Neutrophil (primary cell): ENCODE results near the gene ERBB3.
A peak's percentile ranks its signal among the peaks of the same experiment; 100 is the strongest.
"Not testable (repeated sequence)": the region's sequence is repeated elsewhere in the genome, so short reads cannot be mapped to it uniquely, and the experiment has no call there.

ENCODE experiments used
- H3K27ac ChIP-seq: fragments of 200-600 bp; sonication (generic); 2 replicates; pipeline ENCODE4 v1.5.1; 2016; ENCODE audit warnings: mild to moderate bottlenecking, moderate library complexity
- H3K27me3 ChIP-seq: fragments of 200-600 bp; sonication (generic); 2 replicates; pipeline ENCODE4 v1.6.0; 2016; ENCODE audit warnings: mild to moderate bottlenecking
- H3K36me3 ChIP-seq: fragments of 200-600 bp; sonication (generic); 2 replicates; pipeline ENCODE4 v1.5.1; 2017
- H3K4me1 ChIP-seq, 2 experiments: fragments of 200-600 bp in 1 of 2; sonication (generic) in 1 of 2; 1 replicate in 1 of 2; 2 replicates in 1 of 2; pipeline versions ENCODE4 v1.5.1 to v1.6.1; 2013 to 2016; ENCODE audit warnings: low read depth in 1 of 2, low read length in 1 of 2, mild to moderate bottlenecking in 1 of 2, moderate library complexity in 1 of 2; ENCODE audit not compliant: control insufficient read depth in 1 of 2, insufficient read depth in 1 of 2
- H3K4me3 ChIP-seq, 2 experiments: fragments of 200-600 bp in 1 of 2; sonication (generic) in 1 of 2; 1 replicate in 1 of 2; 2 replicates in 1 of 2; pipeline ENCODE4 v1.5.1; 2013 to 2016; ENCODE audit warnings: low read depth in 1 of 2, low read length in 1 of 2, mild to moderate bottlenecking in 1 of 2, moderate library complexity in 1 of 2
- H3K9me3 ChIP-seq: fragments of 200-600 bp; sonication (generic); 2 replicates; pipeline ENCODE4 v1.5.1; 2016
- TF ChIP-seq, protein P1 (sequence below): fragments of 200-600 bp; sonication (generic); IDR thresholded peaks from 2 replicates; pipeline ENCODE4 v1.5.1; 2016; ENCODE audit warnings: antibody characterized with exemption

Gene ERBB3

DNA sequence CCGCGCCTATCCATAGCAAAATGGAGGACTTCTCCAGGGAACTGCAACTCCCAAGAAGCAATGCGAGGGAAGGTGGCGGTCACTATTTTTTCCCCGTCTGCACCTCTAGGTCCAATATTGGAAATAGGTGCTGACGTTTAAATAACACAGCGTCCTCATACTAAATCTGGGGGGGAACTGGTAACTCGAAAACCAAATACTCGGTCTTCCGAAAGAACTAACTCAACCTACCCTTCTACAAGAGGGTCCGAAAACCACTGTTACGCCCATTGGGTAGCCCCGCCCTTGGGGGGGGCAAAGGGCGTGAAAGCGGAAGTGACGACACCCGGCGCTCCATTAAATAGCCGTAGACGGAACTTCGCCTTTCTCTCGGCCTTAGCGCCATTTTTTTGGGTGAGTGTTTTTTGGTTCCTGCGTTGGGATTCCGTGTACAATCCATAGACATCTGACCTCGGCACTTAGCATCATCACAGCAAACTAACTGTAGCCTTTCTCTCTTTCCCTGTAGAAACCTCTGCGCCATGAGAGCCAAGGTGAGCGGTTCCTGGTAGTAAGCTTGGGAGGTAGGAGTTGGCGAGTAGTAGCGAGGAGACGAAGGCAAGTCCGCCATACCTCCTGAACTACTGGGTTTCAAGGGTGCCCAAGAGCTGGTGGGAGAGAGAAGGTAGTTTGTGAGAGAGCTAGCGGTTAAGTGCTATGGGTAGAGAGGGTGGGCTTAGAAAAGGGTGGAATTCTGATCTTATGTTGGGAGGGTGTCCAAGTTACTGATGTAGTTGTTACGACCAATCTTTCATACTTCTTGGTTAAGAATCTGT is 36.5 kb downstream of the ERBB3 start, which contains the start of gene RPL41:
TSS of gene RPL41 (plus strand) at position 367 of the 815 bp plus-strand sequence.
- Histone ChIP-seq H3K27me3 (no peaks in the 10 kb centered on the region), H3K27ac (peak within 1 kb of the TSS; percentile 96), H3K36me3 (peaks cover 21% of the 10 kb centered on the region), H3K4me3 (peak within 1 kb of the TSS; percentile 87 to 96), H3K4me1 (peaks cover 33% of the 10 kb centered on the region in 2 experiments), H3K9me3 (no peaks in the 10 kb centered on the region)
- TF ChIP-seq, protein P1, sequence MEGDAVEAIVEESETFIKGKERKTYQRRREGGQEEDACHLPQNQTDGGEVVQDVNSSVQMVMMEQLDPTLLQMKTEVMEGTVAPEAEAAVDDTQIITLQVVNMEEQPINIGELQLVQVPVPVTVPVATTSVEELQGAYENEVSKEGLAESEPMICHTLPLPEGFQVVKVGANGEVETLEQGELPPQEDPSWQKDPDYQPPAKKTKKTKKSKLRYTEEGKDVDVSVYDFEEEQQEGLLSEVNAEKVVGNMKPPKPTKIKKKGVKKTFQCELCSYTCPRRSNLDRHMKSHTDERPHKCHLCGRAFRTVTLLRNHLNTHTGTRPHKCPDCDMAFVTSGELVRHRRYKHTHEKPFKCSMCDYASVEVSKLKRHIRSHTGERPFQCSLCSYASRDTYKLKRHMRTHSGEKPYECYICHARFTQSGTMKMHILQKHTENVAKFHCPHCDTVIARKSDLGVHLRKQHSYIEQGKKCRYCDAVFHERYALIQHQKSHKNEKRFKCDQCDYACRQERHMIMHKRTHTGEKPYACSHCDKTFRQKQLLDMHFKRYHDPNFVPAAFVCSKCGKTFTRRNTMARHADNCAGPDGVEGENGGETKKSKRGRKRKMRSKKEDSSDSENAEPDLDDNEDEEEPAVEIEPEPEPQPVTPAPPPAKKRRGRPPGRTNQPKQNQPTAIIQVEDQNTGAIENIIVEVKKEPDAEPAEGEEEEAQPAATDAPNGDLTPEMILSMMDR = peak; percentile 37

DNA sequence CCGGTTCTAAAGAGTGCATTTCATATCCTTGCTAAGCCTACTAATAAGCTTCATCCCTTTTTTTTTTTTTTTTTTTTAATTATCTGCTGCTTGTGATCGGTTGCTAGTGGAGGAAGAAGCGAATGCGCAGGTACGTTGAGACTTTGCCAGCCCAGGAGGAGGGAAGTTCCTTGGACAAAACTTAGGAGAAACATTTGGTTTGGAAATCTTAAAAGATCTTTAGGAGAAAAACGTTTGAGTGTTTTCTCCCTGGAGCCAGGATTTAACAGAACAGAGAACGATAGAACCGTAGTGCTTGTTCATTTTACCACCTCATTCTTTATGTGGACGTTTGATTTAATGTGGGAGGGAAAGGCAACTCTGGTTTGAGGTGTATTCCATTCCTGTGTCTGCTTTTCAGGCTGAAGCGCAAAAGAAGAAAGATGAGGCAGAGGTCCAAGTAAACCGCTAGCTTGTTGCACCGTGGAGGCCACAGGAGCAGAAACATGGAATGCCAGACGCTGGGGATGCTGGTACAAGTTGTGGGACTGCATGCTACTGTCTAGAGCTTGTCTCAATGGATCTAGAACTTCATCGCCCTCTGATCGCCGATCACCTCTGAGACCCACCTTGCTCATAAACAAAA is 37.2 kb downstream of the ERBB3 start:
- H3K9me3 ChIP-seq, H3K27me3 ChIP-seq: not testable (repeated sequence)
- peak overlapping the region; percentile 87 to 96 for H3K4me3 ChIP-seq
- peaks cover 33% of the 10 kb centered on the region in 2 experiments for H3K4me1 ChIP-seq
- peaks cover 23% of the 10 kb centered on the region for H3K36me3 ChIP-seq
- H3K27ac ChIP-seq = peak overlapping the region; percentile 96

DNA sequence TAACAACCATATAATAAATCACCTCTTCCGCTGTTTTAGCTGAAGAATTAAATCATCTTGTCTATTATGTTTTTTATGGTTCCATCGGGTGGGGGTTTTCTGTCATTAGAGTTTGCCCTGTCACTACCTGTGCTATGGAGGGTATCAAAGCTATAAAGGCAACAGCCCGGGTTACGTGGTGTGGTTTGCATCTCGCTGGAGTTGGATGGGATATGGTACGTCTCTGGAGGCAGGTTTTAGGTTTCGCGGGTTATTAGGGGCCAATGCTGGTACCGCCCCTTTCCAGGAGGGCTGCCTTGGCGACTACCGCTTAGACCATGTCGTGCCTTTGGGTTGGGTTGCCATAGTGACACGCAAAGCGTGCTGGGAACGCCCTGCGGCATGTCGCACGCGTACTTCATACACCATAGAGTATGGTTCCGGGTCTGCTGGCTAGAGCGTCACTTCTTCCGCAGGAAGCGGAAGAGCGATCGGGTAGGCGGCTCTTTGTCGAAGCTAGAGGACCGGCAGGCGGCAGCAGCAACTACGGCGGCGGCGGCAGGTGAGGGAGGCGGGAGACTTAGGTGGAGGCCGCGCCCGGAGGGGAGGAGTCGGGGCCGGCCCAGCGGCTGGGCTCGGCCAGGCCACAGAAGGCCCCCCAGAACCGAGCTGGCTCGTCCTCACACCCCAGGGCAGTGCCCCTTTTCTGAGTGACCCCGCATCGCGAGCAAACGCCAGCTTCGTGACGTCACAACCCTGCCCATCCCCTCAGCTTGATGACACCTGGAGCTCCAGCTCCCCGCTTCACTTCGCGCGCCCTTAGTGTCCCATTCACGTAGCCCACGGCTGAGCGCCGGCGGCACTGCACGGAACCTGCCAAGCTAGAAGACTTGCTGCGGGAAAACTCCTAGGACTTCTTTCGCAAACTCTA is 38.1 kb downstream of the ERBB3 start, which contains the start of gene ZC3H10:
TSS of gene ZC3H10 (plus strand) at position 489 of the 910 bp plus-strand sequence. CDS start 2,297 bp downstream, outside the sequence.
- Histone ChIP-seq H3K27ac (peak within 1 kb of the TSS; percentile 96), H3K9me3 (no peaks in the 10 kb centered on the region), H3K4me1 (peaks cover 33% of the 10 kb centered on the region in 2 experiments), H3K4me3 (peak within 1 kb of the TSS; percentile 87 to 96), H3K27me3 (no peaks in the 10 kb centered on the region), H3K36me3 (peaks cover 23% of the 10 kb centered on the region)
- TF ChIP-seq, protein P1 = peak; percentile 83

DNA sequence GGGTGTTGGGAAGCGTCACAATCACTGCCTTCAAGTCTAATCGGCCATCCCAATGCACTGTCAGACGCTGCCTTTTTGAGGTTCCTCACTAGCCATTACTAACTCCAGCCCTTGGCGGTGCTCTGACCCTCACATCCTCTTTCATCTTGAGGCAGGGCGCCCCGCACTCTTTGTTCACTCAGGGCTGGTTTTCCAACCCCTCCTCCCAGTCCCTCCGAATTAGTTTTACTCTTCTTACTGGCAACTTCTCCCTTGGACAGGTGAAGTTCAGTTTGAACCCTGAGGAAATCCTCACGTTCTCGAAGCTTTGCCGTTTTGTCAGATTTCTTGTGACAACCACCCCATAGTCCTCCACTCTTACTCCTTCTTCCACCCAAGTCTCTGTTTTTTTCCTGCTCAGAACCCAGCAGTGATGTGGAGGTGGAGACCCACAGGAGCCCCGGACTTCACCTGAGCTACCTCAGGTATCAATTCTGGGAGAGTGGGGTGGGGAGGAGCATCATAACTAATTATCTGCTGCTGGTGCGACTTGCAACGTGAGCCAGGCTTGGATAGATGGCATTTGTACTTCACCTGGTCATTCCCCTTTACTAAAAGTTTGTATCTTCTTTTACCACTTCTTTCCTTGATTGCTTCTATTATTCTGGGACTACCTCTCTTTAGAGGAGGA is 38.9 kb downstream of the ERBB3 start:
- peak overlapping the region; percentile 87 to 96 for H3K4me3 ChIP-seq
- TF ChIP-seq, protein P1 = no peak
- no peaks in the 10 kb centered on the region for H3K27me3 ChIP-seq

DNA sequence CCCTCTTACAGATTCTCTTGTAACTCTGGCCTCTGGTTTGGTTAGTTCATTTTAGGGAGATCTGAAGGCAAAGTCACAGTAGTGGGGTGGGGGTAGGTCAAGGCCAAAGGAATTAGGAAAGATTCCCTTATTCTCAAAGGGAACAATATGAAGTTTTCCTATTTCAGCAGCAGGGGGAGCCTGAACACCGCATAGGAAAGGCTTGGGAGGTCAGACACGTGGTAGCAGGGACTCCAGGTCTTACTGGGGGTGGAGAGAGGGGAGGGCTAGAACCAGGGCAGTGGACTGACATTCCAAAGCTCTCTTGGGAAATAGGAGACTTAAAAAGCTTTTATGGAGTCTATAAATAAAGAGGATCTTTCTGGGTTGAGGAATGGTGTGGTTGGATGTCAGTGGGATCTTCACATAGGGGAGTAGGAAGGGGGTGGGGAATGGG is 39.4 kb downstream of the ERBB3 start:
- no peaks in the 10 kb centered on the region for H3K27me3 ChIP-seq
- no peaks in the 10 kb centered on the region for H3K9me3 ChIP-seq
- peak overlapping the region; percentile 96 for H3K27ac ChIP-seq
- H3K4me1 ChIP-seq = peaks cover 42 to 44% of the 10 kb centered on the region in 2 experiments
- TF ChIP-seq, protein P1 = peak; percentile 80
- H3K4me3 ChIP-seq = peak overlapping the region; percentile 87 to 96
- H3K36me3 ChIP-seq = peaks cover 23% of the 10 kb centered on the region

More for the DNA sequence above, 38.9 kb downstream of the ERBB3 start:
- Histone ChIP-seq H3K9me3 (no peaks in the 10 kb centered on the region), H3K27ac (peak overlapping the region; percentile 96), H3K4me1 (peaks cover 36 to 38% of the 10 kb centered on the region in 2 experiments), H3K36me3 (peaks cover 23% of the 10 kb centered on the region)
